OCI-LY7 (cell line): ENCODE data around the gene PPP1R2. TPM values are rescaled to one million over a fixed set of nuclear protein-coding genes. Genes with fewer than 3 reads are reported as not detected.
"Not testable (repeated sequence)": the region's sequence is repeated elsewhere in the genome, so short reads cannot be mapped to it uniquely, and the experiment has no call there.

Experiments
- BruUV-seq: library from RNA; stranded (reverse); fragments of 400-500 nt; replicated peaks from 2 replicates; lab custom pipeline; 2021; lab: Mats Ljungman, UMichigan
- CTCF ChIA-PET: fragments of 300-600 bp; sonication (Branson Sonifier 250); formaldehyde crosslinking; loops from one replicate; lab custom pipeline; 2022; ENCODE audit warnings: antibody characterized with exemption; ENCODE audit not compliant: unreplicated experiment; lab: Charles Lee
- POLR2A ChIA-PET: fragments of 300-600 bp; sonication (Branson Sonifier 250); formaldehyde crosslinking; loops from one replicate; lab custom pipeline; 2022; ENCODE audit warnings: antibody characterized with exemption; lab: Charles Lee
- DNase-seq: peaks from one replicate; pipeline ENCODE4 v3.0.0-alpha.2; 2015; ENCODE audit warnings: low spot score
- H2AFZ ChIP-seq: fragments of 200-600 bp; sonication (generic), shearing (Covaris generic); 2 replicates; pipeline ENCODE4 v1.6.1; 2014; ENCODE audit warnings: mild to moderate bottlenecking, antibody characterized with exemption, low read length, moderate library complexity
- H3K27ac ChIP-seq: fragments of 200-600 bp; sonication (generic); 2 replicates; pipeline ENCODE4 v1.5.1; 2014; ENCODE audit warnings: mixed run types, low read depth, mild to moderate bottlenecking, moderate library complexity, low read length, inconsistent platforms; ENCODE audit not compliant: poor library complexity, severe bottlenecking
- H3K36me3 ChIP-seq: fragments of 200-600 bp; sonication (generic); 2 replicates; pipeline ENCODE4 v1.6.1; 2014; ENCODE audit warnings: mild to moderate bottlenecking, antibody characterized with exemption, low read length, moderate library complexity, mixed read lengths; ENCODE audit not compliant: insufficient read depth
- H3K4me1 ChIP-seq: fragments of 200-600 bp; sonication (generic); 2 replicates; pipeline ENCODE4 v1.5.1; 2014; ENCODE audit warnings: mild to moderate bottlenecking, low read length; ENCODE audit not compliant: insufficient read depth, poor library complexity, severe bottlenecking
- H3K4me2 ChIP-seq: fragments of 200-600 bp; sonication (generic); 2 replicates; pipeline ENCODE4 v1.6.1; 2014; ENCODE audit warnings: mild to moderate bottlenecking, low read length
- H3K4me3 ChIP-seq: fragments of 200-600 bp; sonication (generic); 2 replicates; pipeline ENCODE4 v1.5.1; 2014; ENCODE audit warnings: mild to moderate bottlenecking, low read depth, low read length; ENCODE audit not compliant: poor library complexity, severe bottlenecking
- H3K79me2 ChIP-seq: fragments of 200-600 bp; sonication (generic); 2 replicates; pipeline ENCODE4 v1.6.1; 2016; ENCODE audit warnings: low read depth, mild to moderate bottlenecking, low read length, moderate library complexity, mixed read lengths; ENCODE audit not compliant: insufficient read depth
- H3K9me2 ChIP-seq: fragments of 200-600 bp; sonication (generic); 2 replicates; pipeline ENCODE4 v1.6.1; 2016; ENCODE audit warnings: mild to moderate bottlenecking, low read length, mixed read lengths; ENCODE audit not compliant: insufficient read depth
- H3K9me3 ChIP-seq: fragments of 200-600 bp; sonication (generic); 2 replicates; pipeline ENCODE4 v1.6.1; 2014; ENCODE audit warnings: mild to moderate bottlenecking, mixed run types, low read length, mixed read lengths
- H4K20me1 ChIP-seq: fragments of 200-600 bp; sonication (generic); 2 replicates; pipeline ENCODE4 v1.6.1; 2014; ENCODE audit warnings: mild to moderate bottlenecking, antibody characterized with exemption, low read length, moderate library complexity, mixed read lengths; ENCODE audit not compliant: insufficient read depth
- CTCF ChIP-seq: fragments of 200-600 bp; sonication (generic); conservative IDR thresholded peaks from 2 replicates; pipeline ENCODE4 v1.5.1; 2014; ENCODE audit warnings: mild to moderate bottlenecking, antibody characterized with exemption, low read length, moderate library complexity, mixed read lengths
- EZH2phosphoT487 ChIP-seq: fragments of 200-600 bp; sonication (generic); IDR thresholded peaks from 2 replicates; pipeline ENCODE4 v1.6.1; 2018; ENCODE audit warnings: low read depth, borderline replicate concordance, mild to moderate bottlenecking, mixed run types, antibody characterized with exemption, low read length, moderate library complexity, mixed read lengths
- intact Hi-C: fragments of 100-400 bp; cut with micrococcal nuclease; formaldehyde crosslinking; loops from one replicate; pipeline ENCODE4 v1.10.0; 2022; ENCODE audit not compliant: unreplicated experiment
- total RNA-seq, 2 experiments: library from RNA; depleted of rRNA in 1 of 2; stranded (reverse); fragments of >200 nt in 1 of 2; shearing (Covaris generic) in 1 of 2; gene quantifications; 2 replicates each; pipeline ENCODE4 v1.2.3, GENCODE V29; 2014 to 2022

PPP1R2 gene
- total RNA-seq, 2 experiments from 2014 or later = 91.9 to 239 TPM

GRCh38 chr3:195522254-195523023, 20.7 kb downstream of the PPP1R2 start:
- no peaks in the 10 kb centered on the region for H3K9me2 ChIP-seq
- no TSS peak for BruUV-seq
- H3K9me3 ChIP-seq = no peaks in the 10 kb centered on the region
- H3K4me2 ChIP-seq = peak overlapping the region; percentile 31; the same call in 1 of the 2 replicates
- intact Hi-C loops = loop anchor here (1.0 kb wide), 1 partner anchor 251 kb away; the partner anchor contains the start of gene XXYLT1
- TF ChIP-seq CTCF = peak; percentile 99
- TF ChIP-seq EZH2phosphoT487 = no peak
- peaks cover 13% of the 10 kb centered on the region; the same call in 1 of the 2 replicates for H3K79me2 ChIP-seq
- peaks cover 15% of the 10 kb centered on the region for H3K4me1 ChIP-seq
- H3K36me3 ChIP-seq = peaks cover 70% of the 10 kb centered on the region
- H3K27ac ChIP-seq = peak overlapping the region; percentile 24
- H4K20me1 ChIP-seq = no peaks in the 10 kb centered on the region
- CTCF ChIA-PET = interaction anchor here (1.7 to 2.7 kb wide), 2 partner anchors 15 to 251 kb away, joined by 3 to 13 read pairs; partner anchors contain the start of gene XXYLT1
- POLR2A ChIA-PET = interaction anchor here (0.9 to 2.7 kb wide), 4 partner anchors 10 to 251 kb away, joined by 3 to 10 read pairs (median 4); partner anchors contain the start of gene XXYLT1
- DNase-seq = peak; percentile 60
- no peak overlapping the region for H2AFZ ChIP-seq
- no peak overlapping the region for H3K4me3 ChIP-seq

GRCh38 chr3:195517030-195517429, 26.1 kb downstream of the PPP1R2 start:
- peaks cover 78% of the 10 kb centered on the region for H3K36me3 ChIP-seq
- intact Hi-C loops = no loop called here
- DNase-seq = no peak
- H4K20me1 ChIP-seq = no peaks in the 10 kb centered on the region
- no TSS peak for BruUV-seq
- peaks cover 3% of the 10 kb centered on the region for H3K4me1 ChIP-seq
- H3K27ac ChIP-seq = no peak overlapping the region
- TF ChIP-seq EZH2phosphoT487 (no peak), CTCF (no peak)
- H3K4me2 ChIP-seq = no peak overlapping the region
- ChIA-PET POLR2A (interaction anchor here (0.7 to 1.3 kb wide), 2 partner anchors 10 to 246 kb away, joined by 3 to 6 read pairs; partner anchors contain the start of gene XXYLT1), CTCF (no interaction called here)
- H3K79me2 ChIP-seq = peaks cover 7% of the 10 kb centered on the region; the same call in 1 of the 2 replicates
- H3K9me3 ChIP-seq = no peaks in the 10 kb centered on the region
- H3K9me2 ChIP-seq = no peaks in the 10 kb centered on the region
- H3K4me3 ChIP-seq = no peak overlapping the region
- H2AFZ ChIP-seq = no peak overlapping the region

- H3K4me1 ChIP-seq, H3K4me2 ChIP-seq, H3K79me2 ChIP-seq, POLR2A ChIA-PET, H3K9me2 ChIP-seq, DNase-seq, H3K4me3 ChIP-seq, CTCF ChIA-PET, H3K9me3 ChIP-seq, BruUV-seq, H4K20me1 ChIP-seq, intact Hi-C loops, H2AFZ ChIP-seq, H3K27ac ChIP-seq: not testable (repeated sequence)
- peaks cover 85% of the 10 kb centered on the region for H3K36me3 ChIP-seq
Measured at GRCh38 chr3:195514610-195515235, 28.4 kb downstream of the PPP1R2 start.
